Keratinocyte (primary cell): ENCODE measurements around the gene BMX. TPM values are rescaled to one million over a fixed set of nuclear protein-coding genes. Genes with fewer than 3 reads are reported as not detected.

Experiments used
- DNase-seq: peaks from one replicate; pipeline ENCODE4 v3.0.0-alpha.2; 2011; ENCODE audit warnings: low read depth, missing footprints, low spot score
- FAIRE-seq: peaks from 2 replicates; lab custom pipeline; 2011; peaks lifted over from hg19 to GRCh38; lab: Jason Lieb, UNC
- H2AFZ ChIP-seq: 2 replicates; pipeline ENCODE4 v1.6.0; 2012; ENCODE audit warnings: low read length, control low read depth, inconsistent platforms; ENCODE audit not compliant: control insufficient read depth
- H3K27ac ChIP-seq: 2 replicates; pipeline ENCODE4 v1.5.1; 2011; ENCODE audit warnings: low read length; ENCODE audit not compliant: control insufficient read depth, insufficient read depth
- H3K27me3 ChIP-seq: 3 replicates; pipeline ENCODE4 v1.6.0; 2011; ENCODE audit warnings: low read length; ENCODE audit not compliant: control insufficient read depth, insufficient read depth; ENCODE audit errors: extremely low read depth
- H3K36me3 ChIP-seq, 2 experiments: 2 replicates in 1 of 2; 3 replicates in 1 of 2; pipeline ENCODE4 v1.5.1; 2011; ENCODE audit warnings: low read length in 2 of 2, mild to moderate bottlenecking in 1 of 2; ENCODE audit not compliant: control insufficient read depth in 2 of 2, insufficient read depth in 2 of 2; ENCODE audit errors: extremely low read depth in 1 of 2
- H3K4me1 ChIP-seq: 3 replicates; pipeline ENCODE4 v1.5.1; 2011; ENCODE audit warnings: low read length; ENCODE audit not compliant: control insufficient read depth, insufficient read depth; ENCODE audit errors: extremely low read depth
- H3K4me2 ChIP-seq: 3 replicates; pipeline ENCODE4 v1.6.0; 2011; ENCODE audit warnings: low read depth, low read length; ENCODE audit not compliant: control insufficient read depth, insufficient read depth; ENCODE audit errors: extremely low read depth
- H3K4me3 ChIP-seq, 3 experiments: fragments of 200-600 bp in 1 of 3; sonication (generic) in 1 of 3; 2 replicates in 2 of 3; 3 replicates in 1 of 3; pipeline ENCODE4 v1.5.1; 2011 to 2016; ENCODE audit warnings: low read length in 3 of 3, mild to moderate bottlenecking in 3 of 3, control low read depth in 2 of 3, inconsistent platforms in 1 of 3, low read depth in 1 of 3, mixed read lengths in 1 of 3, mixed run types in 1 of 3, moderate library complexity in 1 of 3; ENCODE audit not compliant: control insufficient read depth in 2 of 3, insufficient read depth in 2 of 3; ENCODE audit errors: extremely low read depth in 1 of 3
- H3K79me2 ChIP-seq: 2 replicates; pipeline ENCODE4 v1.6.0; 2012; ENCODE audit warnings: low read length; ENCODE audit not compliant: control insufficient read depth, insufficient read depth
- H3K9ac ChIP-seq: 3 replicates; pipeline ENCODE4 v1.6.0; 2011; ENCODE audit warnings: low read length; ENCODE audit not compliant: control insufficient read depth, insufficient read depth; ENCODE audit errors: extremely low read depth
- H3K9me1 ChIP-seq: 3 replicates; pipeline ENCODE4 v1.6.0; 2011; ENCODE audit warnings: low read length; ENCODE audit not compliant: control insufficient read depth, insufficient read depth; ENCODE audit errors: extremely low read depth
- H3K9me3 ChIP-seq: 2 replicates; pipeline ENCODE4 v1.5.1; 2012; ENCODE audit warnings: low read depth, low read length; ENCODE audit not compliant: control insufficient read depth
- H4K20me1 ChIP-seq: 3 replicates; pipeline ENCODE4 v1.6.0; 2011; ENCODE audit warnings: low read length; ENCODE audit not compliant: control insufficient read depth, insufficient read depth; ENCODE audit errors: extremely low read depth
- EZH2 ChIP-seq: IDR thresholded peaks from one replicate; pipeline ENCODE4 v1.6.1; 2012; ENCODE audit warnings: inconsistent platforms, mild to moderate bottlenecking, low read length, moderate library complexity
- dilution Hi-C: fragments of 300-500 bp; cut with MboI; formaldehyde crosslinking; loops from one replicate; pipeline ENCODE4 v1.7.0; 2020; ENCODE audit warnings: low sequenced_read_pairs; ENCODE audit not compliant: extremely low pct_ligation_motif_present
- polyA plus RNA-seq, 5 experiments: library from polyadenylated mRNA; depleted of rRNA in 3 of 5; stranded (reverse) in 3 of 5; stranded (forward) in 1 of 5; unstranded in 1 of 5; fragments of >200 nt; gene quantifications; 1 replicate in 1 of 5; 2 replicates in 3 of 5; 3 replicates in 1 of 5; pipeline versions ENCODE4 v1.2.1 to v1.2.3, GENCODE V29; 2011 to 2012; ENCODE audit warnings: missing spikeins in 2 of 5, low read depth in 1 of 5, low replicate concordance in 1 of 5
- TF ChIP-seq, protein P1 (sequence below), 3 experiments: IDR thresholded peaks in 1 of 3; conservative IDR thresholded peaks in 1 of 3; optimal IDR thresholded peaks in 1 of 3; 2 replicates in 2 of 3; 3 replicates in 1 of 3; pipeline versions ENCODE3 to v1.5.1; 2011; ENCODE audit warnings: low read length in 3 of 3, mild to moderate bottlenecking in 3 of 3, moderate library complexity in 2 of 3, control low read depth in 1 of 3, inconsistent platforms in 1 of 3; ENCODE audit not compliant: insufficient read depth in 2 of 3; ENCODE audit errors: extremely low read depth in 1 of 3

BMX gene
- polyA plus RNA-seq, 1 donor (not counting 4 experiments of a cell fraction or from before 2014, with no cell fraction given), result 0.09 TPM

DNA sequence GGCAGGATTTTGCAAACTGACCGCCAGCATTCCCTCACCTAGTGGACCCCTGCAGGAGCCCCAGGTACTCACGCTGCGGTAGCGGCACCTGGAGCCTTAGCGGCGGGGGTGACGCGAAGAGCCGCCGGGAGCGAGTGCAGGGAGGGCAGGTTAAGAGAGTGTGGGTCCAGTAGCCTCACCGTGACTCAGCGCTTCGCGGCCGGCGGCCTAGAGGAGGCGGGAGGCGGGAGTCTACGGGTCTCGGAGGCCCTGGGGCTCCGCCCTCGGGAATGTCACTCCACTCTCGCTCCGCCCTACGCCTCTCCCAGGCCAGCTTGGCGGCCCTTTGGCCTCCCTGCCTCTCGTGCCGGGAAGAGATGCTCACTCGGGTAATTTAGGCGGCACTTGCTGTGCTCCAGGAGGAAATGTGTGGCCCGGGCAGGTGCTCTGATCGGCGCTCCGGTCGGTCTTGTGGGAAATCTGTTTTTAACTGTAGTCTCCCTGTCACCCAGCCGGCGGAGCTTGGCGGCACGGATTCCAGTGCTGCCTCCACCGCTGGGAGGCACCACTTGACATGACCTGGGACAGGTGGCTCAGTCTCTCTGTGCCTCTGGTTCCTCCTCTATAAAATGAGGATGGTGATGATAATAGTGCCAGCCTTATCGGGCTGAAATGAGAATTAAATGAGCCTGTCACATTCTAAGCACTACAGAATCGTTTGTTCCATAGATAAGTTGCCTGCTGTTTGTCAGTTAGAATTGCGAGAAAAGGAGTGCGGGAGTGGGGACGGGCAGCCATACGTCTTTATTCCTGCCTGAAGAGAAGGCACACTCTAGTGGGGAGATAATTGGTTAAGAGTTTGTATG lies 7.3 kb upstream of the BMX start, which contains the start of gene PIR:
TSS of gene PIR (minus strand) at position 216 of the 845 bp plus-strand sequence. CDS start 2,076 bp downstream, outside the sequence.
- Histone ChIP-seq H3K79me2 (no peaks in the 10 kb centered on the region), H3K9me3 (no peaks in the 10 kb centered on the region), H3K27me3 (no peaks in the 10 kb centered on the region), H3K4me1 (peaks cover 18% of the 10 kb centered on the region), H3K27ac (peak within 1 kb of the TSS; percentile 67), H3K4me3 (peak within 1 kb of the TSS; percentile 43 to 65 (median 63)), H3K9ac (peak within 1 kb of the TSS; percentile 60), H3K4me2 (peak within 1 kb of the TSS; percentile 88), H4K20me1 (no peaks in the 10 kb centered on the region), H3K36me3 (no peaks in the 10 kb centered on the region), H3K9me1 (no peaks in the 10 kb centered on the region), H2AFZ (peak within 1 kb of the TSS; percentile 79)
- DNase-seq (no peak), FAIRE-seq (peak; percentile 9)
- no peak for TF ChIP-seq EZH2
- TF ChIP-seq, protein P1, sequence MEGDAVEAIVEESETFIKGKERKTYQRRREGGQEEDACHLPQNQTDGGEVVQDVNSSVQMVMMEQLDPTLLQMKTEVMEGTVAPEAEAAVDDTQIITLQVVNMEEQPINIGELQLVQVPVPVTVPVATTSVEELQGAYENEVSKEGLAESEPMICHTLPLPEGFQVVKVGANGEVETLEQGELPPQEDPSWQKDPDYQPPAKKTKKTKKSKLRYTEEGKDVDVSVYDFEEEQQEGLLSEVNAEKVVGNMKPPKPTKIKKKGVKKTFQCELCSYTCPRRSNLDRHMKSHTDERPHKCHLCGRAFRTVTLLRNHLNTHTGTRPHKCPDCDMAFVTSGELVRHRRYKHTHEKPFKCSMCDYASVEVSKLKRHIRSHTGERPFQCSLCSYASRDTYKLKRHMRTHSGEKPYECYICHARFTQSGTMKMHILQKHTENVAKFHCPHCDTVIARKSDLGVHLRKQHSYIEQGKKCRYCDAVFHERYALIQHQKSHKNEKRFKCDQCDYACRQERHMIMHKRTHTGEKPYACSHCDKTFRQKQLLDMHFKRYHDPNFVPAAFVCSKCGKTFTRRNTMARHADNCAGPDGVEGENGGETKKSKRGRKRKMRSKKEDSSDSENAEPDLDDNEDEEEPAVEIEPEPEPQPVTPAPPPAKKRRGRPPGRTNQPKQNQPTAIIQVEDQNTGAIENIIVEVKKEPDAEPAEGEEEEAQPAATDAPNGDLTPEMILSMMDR (optimal IDR thresholded peaks at IDR 0.05 in 1 of 3, IDR thresholded peaks at IDR 0.05 in 1 of 3, conservative IDR thresholded peaks at IDR 0.05 in 1 of 3; ENCODE audit: extremely low read depth in 1 of 3, insufficient read depth in 2 of 3, low read length in 3 of 3), result peak; percentile 47 to 79 (median 52)
- dilution Hi-C loops, result no loop called here

DNA sequence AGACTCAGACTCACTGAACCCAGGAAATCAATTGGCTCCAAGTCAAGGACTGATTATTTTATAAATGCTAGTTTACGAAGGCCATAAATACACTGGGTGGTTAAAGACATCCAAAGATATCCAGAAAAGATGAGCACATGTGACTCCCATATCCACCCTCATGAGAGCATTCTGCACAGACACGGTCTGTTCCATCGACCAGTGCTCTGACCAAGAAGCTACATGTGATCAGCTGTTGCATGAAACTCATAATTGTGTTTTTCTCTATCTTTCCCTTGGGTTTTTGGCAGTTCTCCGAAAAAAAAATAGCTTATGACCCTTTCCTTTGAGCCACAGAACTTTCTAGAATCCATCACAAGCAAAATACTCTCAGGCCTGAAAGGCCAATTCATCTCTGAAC lies 4.8 kb upstream of the BMX start:
- Histone ChIP-seq H3K9me1 (no peaks in the 10 kb centered on the region), H3K4me1 (peaks cover 21% of the 10 kb centered on the region), H3K27ac (no peak overlapping the region), H3K4me2 (no peak overlapping the region), H2AFZ (no peak overlapping the region), H3K79me2 (no peaks in the 10 kb centered on the region), H4K20me1 (no peaks in the 10 kb centered on the region), H3K36me3 (no peaks in the 10 kb centered on the region), H3K9ac (no peak overlapping the region), H3K4me3 (no peak overlapping the region), H3K27me3 (no peaks in the 10 kb centered on the region), H3K9me3 (no peaks in the 10 kb centered on the region)
- dilution Hi-C loops, result no loop called here
- FAIRE-seq (no peak), DNase-seq (no peak)
- TF ChIP-seq, protein P1 (optimal IDR thresholded peaks at IDR 0.05 in 1 of 3, IDR thresholded peaks at IDR 0.05 in 1 of 3, conservative IDR thresholded peaks at IDR 0.05 in 1 of 3; ENCODE audit: extremely low read depth in 1 of 3, insufficient read depth in 2 of 3, low read length in 3 of 3), result no peak
- TF ChIP-seq EZH2, result no peak
